Thymus (tissue), 11 donors: ENCODE results near the gene SLC27A2. TPM values are rescaled to one million over a fixed set of nuclear protein-coding genes. Genes with fewer than 3 reads are reported as not detected.
A peak's percentile ranks its signal among the peaks of the same experiment; 100 is the strongest.
"Not testable (repeated sequence)": the region's sequence is repeated elsewhere in the genome, so short reads cannot be mapped to it uniquely, and the experiment has no call there.

ENCODE experiments used
- DNase-seq, 9 donors: peaks; one replicate each; pipeline ENCODE4 v3.0.0-alpha.2; 2013; ENCODE audit warnings: low spot score in 9 of 9, low read depth in 6 of 9, missing footprints in 1 of 9
- H3K27ac ChIP-seq, 2 donors: one replicate each; pipeline ENCODE4 v1.5.1; 2013; ENCODE audit warnings: control low read depth in 1 of 2, low read depth in 1 of 2, low read length in 1 of 2, mild to moderate bottlenecking in 1 of 2, moderate library complexity in 1 of 2
- H3K27me3 ChIP-seq, 2 donors: one replicate each; pipeline ENCODE4 v1.5.1; 2013; ENCODE audit warnings: low read length in 1 of 2; ENCODE audit not compliant: control insufficient read depth in 2 of 2, insufficient read depth in 1 of 2
- H3K36me3 ChIP-seq, 2 donors: one replicate each; pipeline ENCODE4 v1.5.1; 2013; ENCODE audit warnings: low read length in 1 of 2, mild to moderate bottlenecking in 1 of 2, moderate library complexity in 1 of 2; ENCODE audit not compliant: control insufficient read depth in 2 of 2, insufficient read depth in 2 of 2
- H3K4me1 ChIP-seq, 2 donors: one replicate each; pipeline ENCODE4 v1.5.1; 2013; ENCODE audit warnings: low read length in 2 of 2; ENCODE audit not compliant: control insufficient read depth in 2 of 2, insufficient read depth in 2 of 2
- H3K4me3 ChIP-seq, 2 donors: one replicate each; pipeline ENCODE4 v1.5.1; 2013; ENCODE audit warnings: low read length in 2 of 2, control low read depth in 1 of 2, mild to moderate bottlenecking in 1 of 2
- H3K9me3 ChIP-seq, 2 donors: one replicate each; pipeline ENCODE4 v1.5.1; 2013; ENCODE audit warnings: low read length in 1 of 2, mild to moderate bottlenecking in 1 of 2; ENCODE audit not compliant: control insufficient read depth in 2 of 2, insufficient read depth in 1 of 2
- WGBS: extraction: QIAGEN DNeasy Blood & Tissue Kit; methylation state at CpG from one replicate; pipeline ENCODE4 v1.1.7; 2013; 5-methylcytosine and 5-hydroxymethylcytosine counted together
- polyA plus RNA-seq: library from polyadenylated mRNA; stranded (reverse); fragments of 200-250 nt; gene quantifications from one replicate; pipeline ENCODE4 v1.2.3, GENCODE V29; 2013
- total RNA-seq: library from RNA; stranded (reverse); fragments of 120-200 nt; gene quantifications from one replicate; pipeline ENCODE4 v1.2.4, GENCODE V29; 2013
- donor health status: healthy.

The SLC27A2 gene
- total and polyA plus RNA-seq, 2 donors = 1.3 to 1.4 TPM

- H3K9me3 ChIP-seq, H3K4me1 ChIP-seq, H3K4me3 ChIP-seq, H3K27ac ChIP-seq, H3K27me3 ChIP-seq, DNase-seq, H3K36me3 ChIP-seq: not testable (repeated sequence)
- 97% methylated on average over 35 of the region's 35 CpGs for WGBS
Measured at GRCh38 chr15:50172360-50172895, 9.6 kb upstream of the SLC27A2 start.

DNA sequence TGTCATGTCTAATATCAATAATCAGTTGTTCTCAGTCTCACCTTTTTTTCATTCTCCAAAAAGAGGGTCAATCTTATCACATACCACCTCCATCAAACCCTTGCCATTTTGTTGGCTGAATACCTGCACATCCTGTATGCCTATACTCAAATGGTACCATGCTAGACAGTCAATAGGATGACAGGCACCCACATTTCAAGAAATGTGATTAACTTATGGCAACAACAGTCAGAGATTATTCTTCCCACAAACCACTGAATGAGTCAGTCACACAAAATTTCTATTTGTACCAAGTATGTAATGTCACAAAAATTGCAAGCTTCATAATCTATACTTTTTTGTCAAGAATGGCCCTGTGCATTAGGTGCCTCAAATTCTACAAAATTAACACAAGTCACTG lies 5.1 kb upstream of the SLC27A2 start:
- Histone ChIP-seq H3K4me1 (no peaks in the 10 kb centered on the region), H3K27me3 (peaks cover 0 to 6% of the 10 kb centered on the region in 2 donors), H3K27ac (no peak overlapping the region), H3K36me3 (no peaks in the 10 kb centered on the region), H3K4me3 (no peak overlapping the region), H3K9me3 (no peaks in the 10 kb centered on the region)
- DNase-seq = no peak

GRCh38 chr15:50180091-50180490 lies 1.9 kb upstream of the SLC27A2 start:
- WGBS = 90% methylated on average over 3 of the region's 3 CpGs
- Histone ChIP-seq H3K27ac (no peak overlapping the region), H3K9me3 (no peaks in the 10 kb centered on the region), H3K36me3 (no peaks in the 10 kb centered on the region), H3K4me3 (no peak overlapping the region), H3K27me3 (peaks cover 6 to 17% of the 10 kb centered on the region in 2 donors), H3K4me1 (peaks cover 7 to 11% of the 10 kb centered on the region in 2 donors)
- DNase-seq = no peak

GRCh38 chr15:50180582-50180981 lies 1.4 kb upstream of the SLC27A2 start:
- no peaks in the 10 kb centered on the region for H3K36me3 ChIP-seq
- no peak for DNase-seq
- no peak overlapping the region for H3K27ac ChIP-seq
- H3K4me3 ChIP-seq = no peak overlapping the region
- peaks cover 7 to 11% of the 10 kb centered on the region in 2 donors for H3K4me1 ChIP-seq
- no peaks in the 10 kb centered on the region for H3K9me3 ChIP-seq
- WGBS = 88% methylated on average over 7 of the region's 7 CpGs
- peaks cover 6 to 17% of the 10 kb centered on the region in 2 donors for H3K27me3 ChIP-seq

GRCh38 chr15:50181201-50181968 lies 611 bp upstream of the SLC27A2 start:
- 78% methylated on average over 16 of the region's 16 CpGs for WGBS
- DNase-seq = no peak
- H3K4me3 ChIP-seq = peak overlapping the region in 1 of 2 donors; percentile 48

DNA sequence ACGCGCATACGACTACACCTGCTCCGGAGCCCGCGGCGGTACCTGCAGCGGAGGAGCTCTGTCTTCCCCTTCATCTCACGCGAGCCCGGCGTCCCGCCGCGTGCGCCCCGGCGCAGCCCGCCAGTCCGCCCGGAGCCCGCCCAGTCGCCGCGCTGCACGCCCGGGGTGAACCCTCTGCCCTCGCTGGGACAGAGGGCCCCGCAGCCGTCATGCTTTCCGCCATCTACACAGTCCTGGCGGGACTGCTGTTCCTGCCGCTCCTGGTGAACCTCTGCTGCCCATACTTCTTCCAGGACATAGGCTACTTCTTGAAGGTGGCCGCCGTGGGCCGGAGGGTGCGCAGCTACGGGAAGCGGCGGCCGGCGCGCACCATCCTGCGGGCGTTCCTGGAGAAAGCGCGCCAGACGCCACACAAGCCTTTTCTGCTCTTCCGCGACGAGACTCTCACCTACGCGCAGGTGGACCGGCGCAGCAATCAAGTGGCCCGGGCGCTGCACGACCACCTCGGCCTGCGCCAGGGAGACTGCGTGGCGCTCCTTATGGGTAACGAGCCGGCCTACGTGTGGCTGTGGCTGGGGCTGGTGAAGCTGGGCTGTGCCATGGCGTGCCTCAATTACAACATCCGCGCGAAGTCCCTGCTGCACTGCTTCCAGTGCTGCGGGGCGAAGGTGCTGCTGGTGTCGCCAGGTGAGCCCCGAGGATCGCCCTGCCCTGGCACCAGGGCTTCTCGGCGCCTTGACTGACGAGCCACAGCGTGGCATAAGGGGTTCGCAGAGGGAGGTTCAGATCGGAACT lies 420 bp downstream of the SLC27A2 start:
- DNase-seq = peak in 5 of 9 donors; percentile 10 to 47 (median 30)
- no peak overlapping the region for H3K27ac ChIP-seq
- peak overlapping the region; percentile 48 to 53 for H3K4me3 ChIP-seq
- WGBS = under 1% methylated on average over 80 of the region's 80 CpGs
- H3K27me3 ChIP-seq = peaks cover 6 to 17% of the 10 kb centered on the region in 2 donors
- no peaks in the 10 kb centered on the region for H3K9me3 ChIP-seq
- peaks cover 7 to 11% of the 10 kb centered on the region in 2 donors for H3K4me1 ChIP-seq
- no peaks in the 10 kb centered on the region for H3K36me3 ChIP-seq

More at GRCh38 chr15:50181201-50181968, 611 bp upstream of the SLC27A2 start:
- Histone ChIP-seq H3K27ac (no peak overlapping the region), H3K27me3 (peaks cover 6 to 17% of the 10 kb centered on the region in 2 donors), H3K9me3 (no peaks in the 10 kb centered on the region), H3K4me1 (peaks cover 7 to 11% of the 10 kb centered on the region in 2 donors), H3K36me3 (no peaks in the 10 kb centered on the region)

GRCh38 chr15:50183112-50183794 lies 1.3 kb downstream of the SLC27A2 start:
- Histone ChIP-seq H3K27ac (no peak overlapping the region), H3K9me3 (no peaks in the 10 kb centered on the region), H3K4me3 (peak overlapping the region in 1 of 2 donors; percentile 48), H3K27me3 (peaks cover 6 to 17% of the 10 kb centered on the region in 2 donors), H3K36me3 (no peaks in the 10 kb centered on the region), H3K4me1 (peaks cover 7 to 11% of the 10 kb centered on the region in 2 donors)
- peak in 2 of 9 donors; percentile 2 to 8 for DNase-seq
- WGBS = 68% methylated on average over 2 of the region's 2 CpGs

- peaks cover 7 to 11% of the 10 kb centered on the region in 2 donors for H3K4me1 ChIP-seq
- H3K27ac ChIP-seq = no peak overlapping the region
- WGBS = 80% methylated on average over 3 of the region's 3 CpGs
- DNase-seq = no peak
- H3K4me3 ChIP-seq = no peak overlapping the region
- H3K9me3 ChIP-seq = no peaks in the 10 kb centered on the region
- H3K27me3 ChIP-seq = peaks cover 6 to 17% of the 10 kb centered on the region in 2 donors
- H3K36me3 ChIP-seq = no peaks in the 10 kb centered on the region
Measured at GRCh38 chr15:50184863-50185504, 3.0 kb downstream of the SLC27A2 start.
